Daoy (cell line): ENCODE results near the gene EDARADD. TPM values are rescaled to one million over a fixed set of nuclear protein-coding genes. Genes with fewer than 3 reads are reported as not detected.
A peak's percentile ranks its signal among the peaks of the same experiment; 100 is the strongest.

Source experiments
- DNase-seq: peaks from one replicate; pipeline ENCODE4 v3.0.0-alpha.2; 2015; ENCODE audit warnings: low read depth
- total RNA-seq: library from RNA; depleted of rRNA; stranded (reverse); fragments of >200 nt; shearing (Covaris generic); gene quantifications from 2 replicates; pipeline ENCODE4 v1.2.3, GENCODE V29; 2014

Gene EDARADD
- total RNA-seq, 1 experiment from 2014 or later = 2.7 TPM

- peak; percentile 57 for DNase-seq
Measured at GRCh38 chr1:236394879-236395229, 768 bp downstream of the EDARADD start.

DNA sequence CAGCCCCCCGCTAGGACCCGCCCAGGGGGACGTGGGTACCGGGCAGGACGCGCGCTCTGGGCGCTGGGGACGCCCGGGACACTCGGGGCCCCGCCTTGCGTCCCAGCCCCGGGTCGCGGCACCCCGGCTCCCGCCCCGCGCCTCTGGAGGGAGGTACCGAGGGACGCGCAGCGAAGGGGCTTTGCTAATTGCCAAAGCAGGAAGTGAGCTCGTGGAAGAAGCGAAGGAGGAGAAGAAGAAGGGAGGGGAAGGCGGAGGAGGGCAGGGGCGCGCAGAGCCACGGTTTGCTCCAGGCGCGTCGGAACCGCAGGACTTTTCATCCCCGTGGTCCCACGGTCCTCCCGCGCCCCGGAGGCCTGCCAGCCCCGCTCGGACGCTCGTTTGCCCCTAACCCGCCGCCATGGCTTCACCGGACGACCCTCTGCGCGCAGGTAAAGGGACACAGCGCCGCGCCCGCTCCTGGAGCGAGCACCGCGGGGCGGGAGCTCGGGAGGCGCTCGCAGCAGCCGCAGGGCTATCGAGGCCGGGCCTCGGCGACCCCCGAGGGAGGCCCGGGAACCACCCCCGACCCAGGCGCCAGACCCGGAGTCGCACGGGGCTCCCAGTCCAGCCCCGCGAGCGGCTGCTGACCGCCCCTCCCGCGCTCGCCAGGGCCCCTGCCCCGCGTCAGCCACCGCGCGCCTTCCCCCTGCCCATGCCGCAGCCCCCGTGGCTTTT lies 1.3 kb downstream of the EDARADD start:
- peak; percentile 67 for DNase-seq

GRCh38 chr1:236395947-236396664 lies 2.0 kb downstream of the EDARADD start:
- no peak for DNase-seq

DNA sequence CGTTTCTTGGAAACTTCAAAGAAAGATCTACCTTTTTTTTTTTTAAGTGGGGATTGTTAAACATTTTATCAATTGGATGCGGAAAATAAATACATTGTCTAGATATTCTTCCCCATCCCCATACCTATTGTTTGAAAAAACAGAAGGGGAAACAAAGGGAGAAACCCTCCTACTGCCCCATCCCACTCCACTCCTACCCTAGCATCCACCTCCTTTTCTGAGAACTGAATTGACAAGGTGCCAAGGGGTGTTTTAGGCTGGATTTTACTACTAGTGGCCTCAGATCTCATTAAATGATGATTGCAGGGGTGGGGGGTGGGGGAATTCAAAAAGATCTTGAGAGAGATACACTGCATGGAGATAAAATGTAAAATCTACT lies 2.6 kb downstream of the EDARADD start:
- no peak for DNase-seq

GRCh38 chr1:236397173-236397759 lies 3.2 kb downstream of the EDARADD start:
- no peak for DNase-seq

GRCh38 chr1:236398538-236398937 lies 4.5 kb downstream of the EDARADD start:
- DNase-seq = no peak

- no peak for DNase-seq
Measured at GRCh38 chr1:236400061-236400603, 6.0 kb downstream of the EDARADD start.

DNA sequence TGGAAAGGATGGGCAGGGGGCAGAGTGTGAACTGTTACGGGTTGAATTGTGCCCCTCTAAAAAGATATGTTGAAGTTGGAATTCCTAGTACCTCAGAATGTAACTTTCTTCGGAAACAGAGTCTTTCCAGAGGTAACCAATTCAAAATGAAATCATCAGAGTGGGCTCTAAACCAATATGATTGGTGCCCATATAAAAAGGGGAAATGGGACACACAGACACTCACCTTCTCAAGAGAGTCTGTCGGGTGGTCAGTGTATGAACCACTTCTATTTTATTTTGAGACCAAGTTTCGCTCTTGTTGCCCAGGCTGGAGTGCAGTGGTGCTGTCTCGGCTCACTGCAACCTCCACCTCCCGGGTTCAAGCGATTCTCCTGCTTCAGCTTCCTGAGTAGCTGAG lies 7.6 kb downstream of the EDARADD start:
- DNase-seq = no peak

- DNase-seq = no peak
Measured at GRCh38 chr1:236403905-236404696, 10.0 kb downstream of the EDARADD start.

GRCh38 chr1:236407059-236407458 lies 13.0 kb downstream of the EDARADD start:
- no peak for DNase-seq

GRCh38 chr1:236413688-236414087 lies 19.6 kb downstream of the EDARADD start:
- no peak for DNase-seq

DNA sequence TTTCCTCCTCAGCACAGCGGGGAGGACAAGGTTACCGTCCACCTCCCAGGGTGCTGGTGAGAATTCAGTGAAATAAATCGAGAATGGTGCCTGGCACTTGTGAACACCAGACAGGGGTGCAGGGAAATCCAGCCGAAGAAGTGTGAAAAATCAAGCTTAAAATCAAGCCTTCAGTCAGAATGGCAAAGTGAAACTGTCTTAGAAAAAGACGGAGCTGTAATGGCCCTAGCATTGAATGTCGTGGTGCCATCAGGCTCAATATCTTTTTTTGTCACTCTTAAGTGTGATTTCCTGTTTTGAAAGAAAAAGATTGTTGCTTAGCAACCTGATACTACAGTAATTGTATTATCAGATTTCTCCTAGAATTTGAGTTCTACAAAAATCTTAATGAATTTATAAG lies 22.1 kb downstream of the EDARADD start:
- no peak for DNase-seq

GRCh38 chr1:236417336-236417735 lies 23.2 kb downstream of the EDARADD start:
- no peak for DNase-seq

GRCh38 chr1:236419502-236419901 lies 25.4 kb downstream of the EDARADD start:
- DNase-seq = no peak

GRCh38 chr1:236421022-236421421 lies 26.9 kb downstream of the EDARADD start:
- peak; percentile 65 for DNase-seq

DNA sequence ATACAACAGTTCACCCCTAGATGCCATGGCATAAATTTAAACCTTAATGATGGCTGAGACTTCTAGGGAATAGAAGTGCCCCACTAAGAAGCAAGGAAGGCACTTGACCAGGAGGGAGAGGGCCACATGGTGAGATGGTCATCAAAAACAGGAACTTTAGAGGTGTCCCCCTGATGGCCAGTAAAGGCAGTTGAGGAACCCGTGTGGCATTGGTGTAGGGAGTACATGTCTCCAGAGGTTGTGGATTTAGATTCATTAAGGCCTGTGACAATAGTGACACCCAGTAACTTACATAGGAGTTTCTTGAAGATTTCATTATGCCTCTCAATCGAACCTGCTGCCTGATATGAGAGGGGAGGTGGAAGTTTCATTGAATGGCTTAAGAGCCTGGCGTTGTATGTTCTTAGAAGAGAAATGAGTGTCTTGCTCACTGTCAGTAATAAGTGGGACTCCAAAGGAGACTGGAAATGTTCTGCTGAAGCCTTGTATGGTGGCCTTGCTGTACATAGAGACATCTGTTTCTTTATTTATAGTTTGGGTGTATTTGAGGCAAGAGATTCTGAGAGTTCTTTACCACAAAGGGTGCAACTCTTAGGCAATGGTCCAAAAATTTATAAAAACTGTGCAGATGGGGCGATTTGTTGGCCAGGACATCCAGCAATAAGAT lies 27.9 kb downstream of the EDARADD start:
- no peak for DNase-seq

DNA sequence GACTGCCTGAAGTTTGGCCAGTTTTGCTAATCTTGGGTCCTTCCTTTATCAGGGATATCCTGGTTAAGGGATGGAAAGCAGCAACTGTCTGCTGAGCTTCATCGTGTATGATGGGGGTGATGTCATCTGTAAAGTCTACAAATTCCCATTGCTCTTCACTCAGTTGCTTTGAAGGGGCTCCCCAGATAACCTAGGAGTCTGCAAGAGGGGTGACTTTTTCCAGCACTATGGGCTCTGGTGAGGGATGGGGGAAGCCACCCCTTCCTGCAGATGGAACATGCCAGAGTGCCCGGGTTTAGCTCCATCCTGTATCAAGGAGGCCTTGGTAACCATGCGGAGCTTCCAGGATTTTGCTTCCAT lies 28.4 kb downstream of the EDARADD start:
- DNase-seq = no peak

DNA sequence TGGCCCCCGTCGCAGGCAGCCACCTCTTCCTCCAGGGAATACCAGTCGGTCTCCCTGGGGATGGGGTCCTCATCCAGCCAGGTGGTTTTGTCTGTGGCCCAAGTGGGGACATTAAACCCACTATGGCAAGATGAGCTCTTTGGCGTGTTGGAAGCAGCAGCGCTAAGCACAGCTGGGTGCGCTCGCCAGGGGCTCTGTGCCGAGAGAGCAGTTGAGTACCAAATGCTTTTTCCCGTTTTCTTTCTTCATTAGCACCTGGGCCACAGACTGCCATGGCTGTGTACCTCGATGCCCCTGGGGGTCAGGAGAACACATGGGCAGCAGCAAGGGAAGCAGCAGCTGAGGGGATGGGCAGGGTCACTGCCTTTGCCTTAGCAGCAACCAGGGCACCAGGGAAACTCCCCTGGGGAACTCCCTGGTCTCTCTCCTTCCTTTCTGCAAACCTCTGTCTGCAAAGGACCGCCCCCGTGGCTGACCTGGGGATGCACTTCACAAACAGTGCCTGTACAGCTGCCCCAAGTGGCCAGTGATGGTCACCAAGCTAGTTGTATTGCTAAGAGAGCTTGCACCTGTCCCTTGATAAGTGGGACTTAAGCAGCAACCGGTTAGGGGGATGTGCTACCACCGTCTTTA lies 31.1 kb downstream of the EDARADD start:
- no peak for DNase-seq

GRCh38 chr1:236426215-236426614 lies 32.1 kb downstream of the EDARADD start:
- DNase-seq = no peak

- no peak for DNase-seq
Measured at GRCh38 chr1:236429715-236430274, 35.7 kb downstream of the EDARADD start.

DNA sequence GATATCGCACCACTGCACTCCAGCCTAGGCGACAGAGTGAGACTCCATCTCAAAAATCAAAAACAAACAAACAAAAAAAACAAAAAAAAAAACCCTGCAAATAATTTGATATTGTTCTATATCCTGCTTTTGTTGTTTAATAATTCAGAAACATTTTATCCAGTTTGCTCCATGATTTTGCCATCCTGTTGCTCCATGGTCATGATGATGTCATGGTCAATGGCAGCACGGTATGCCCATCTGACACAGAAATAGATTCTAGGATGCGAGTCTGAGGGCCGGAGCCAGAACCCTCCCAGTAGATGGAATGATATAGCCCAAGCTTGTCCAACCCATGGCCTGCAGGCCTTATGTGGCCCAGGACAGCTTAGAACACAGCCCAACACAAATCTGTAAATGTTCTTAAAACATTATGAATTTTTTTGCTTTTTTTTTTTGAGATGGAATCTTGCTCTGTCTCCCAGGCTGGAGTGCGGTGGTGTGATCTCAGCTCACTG lies 39.8 kb downstream of the EDARADD start:
- no peak for DNase-seq
